Gastroesophageal sphincter (tissue), 3 donors: Measurements from ENCODE around the gene CAMKMT.

Experiments
- EP300 ChIP-seq: sonication (generic); formaldehyde crosslinking; IDR thresholded peaks from one replicate; pipeline ENCODE4 v1.6.1; 2017; ENCODE audit warnings: antibody characterized with exemption, mild to moderate bottlenecking
- POLR2A ChIP-seq, 2 donors: fragments of 450-650 bp; IDR thresholded peaks; one replicate each; pipeline ENCODE4 v1.6.1; 2017; ENCODE audit warnings: antibody characterized with exemption in 2 of 2, mild to moderate bottlenecking in 2 of 2, moderate library complexity in 1 of 2
- POLR2AphosphoS5 ChIP-seq: sonication (generic); formaldehyde crosslinking; IDR thresholded peaks from one replicate; pipeline ENCODE4 v1.6.1; 2017; ENCODE audit warnings: antibody characterized with exemption
- TF ChIP-seq, protein P1 (sequence below), 4 experiments: fragments of 200-600 bp in 2 of 4; fragments of 450-650 bp in 2 of 4; sonication (generic) in 1 of 4; IDR thresholded peaks; one replicate each; pipeline ENCODE4 v1.5.1; 2017 to 2019; ENCODE audit warnings: antibody characterized with exemption in 4 of 4, mild to moderate bottlenecking in 2 of 4, moderate library complexity in 2 of 4

DNA sequence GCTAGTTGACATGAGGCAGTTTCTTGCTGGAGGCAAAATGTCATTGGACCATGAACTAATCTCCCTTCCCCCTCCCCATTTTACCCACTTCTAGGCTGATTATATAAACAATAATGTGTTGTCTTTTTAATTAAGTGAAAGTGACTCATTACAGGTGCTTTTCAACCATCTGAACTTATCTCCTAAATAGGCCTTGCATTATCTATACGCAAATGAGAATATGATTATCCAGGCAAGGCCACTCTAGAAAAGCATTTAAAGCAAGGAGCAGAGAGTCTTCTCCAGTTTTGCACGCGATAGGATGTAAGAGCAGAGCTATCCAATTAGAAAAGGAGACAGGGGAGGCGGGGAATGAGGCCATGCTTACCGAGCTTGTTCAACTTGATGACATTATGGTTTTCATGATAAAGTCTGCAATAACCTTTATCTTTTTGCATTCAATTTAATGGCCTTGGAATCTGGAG, 293.7 kb downstream of the CAMKMT start:
- TF ChIP-seq, protein P1, sequence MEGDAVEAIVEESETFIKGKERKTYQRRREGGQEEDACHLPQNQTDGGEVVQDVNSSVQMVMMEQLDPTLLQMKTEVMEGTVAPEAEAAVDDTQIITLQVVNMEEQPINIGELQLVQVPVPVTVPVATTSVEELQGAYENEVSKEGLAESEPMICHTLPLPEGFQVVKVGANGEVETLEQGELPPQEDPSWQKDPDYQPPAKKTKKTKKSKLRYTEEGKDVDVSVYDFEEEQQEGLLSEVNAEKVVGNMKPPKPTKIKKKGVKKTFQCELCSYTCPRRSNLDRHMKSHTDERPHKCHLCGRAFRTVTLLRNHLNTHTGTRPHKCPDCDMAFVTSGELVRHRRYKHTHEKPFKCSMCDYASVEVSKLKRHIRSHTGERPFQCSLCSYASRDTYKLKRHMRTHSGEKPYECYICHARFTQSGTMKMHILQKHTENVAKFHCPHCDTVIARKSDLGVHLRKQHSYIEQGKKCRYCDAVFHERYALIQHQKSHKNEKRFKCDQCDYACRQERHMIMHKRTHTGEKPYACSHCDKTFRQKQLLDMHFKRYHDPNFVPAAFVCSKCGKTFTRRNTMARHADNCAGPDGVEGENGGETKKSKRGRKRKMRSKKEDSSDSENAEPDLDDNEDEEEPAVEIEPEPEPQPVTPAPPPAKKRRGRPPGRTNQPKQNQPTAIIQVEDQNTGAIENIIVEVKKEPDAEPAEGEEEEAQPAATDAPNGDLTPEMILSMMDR (IDR thresholded peaks at IDR 0.05), result no peak
- TF ChIP-seq POLR2A (IDR thresholded peaks at IDR 0.05), result no peak
- no peak for TF ChIP-seq POLR2AphosphoS5
- no peak for TF ChIP-seq EP300
